HG03095 (cell line): ENCODE measurements around the gene PGBD4.

Experiments
- ATAC-seq: cut with Tn5 transposase; IDR thresholded peaks from one replicate; pipeline ENCODE4 v1.9.1; 2021; ENCODE audit warnings: moderate library complexity; ENCODE audit not compliant: unreplicated experiment

The PGBD4 gene

DNA sequence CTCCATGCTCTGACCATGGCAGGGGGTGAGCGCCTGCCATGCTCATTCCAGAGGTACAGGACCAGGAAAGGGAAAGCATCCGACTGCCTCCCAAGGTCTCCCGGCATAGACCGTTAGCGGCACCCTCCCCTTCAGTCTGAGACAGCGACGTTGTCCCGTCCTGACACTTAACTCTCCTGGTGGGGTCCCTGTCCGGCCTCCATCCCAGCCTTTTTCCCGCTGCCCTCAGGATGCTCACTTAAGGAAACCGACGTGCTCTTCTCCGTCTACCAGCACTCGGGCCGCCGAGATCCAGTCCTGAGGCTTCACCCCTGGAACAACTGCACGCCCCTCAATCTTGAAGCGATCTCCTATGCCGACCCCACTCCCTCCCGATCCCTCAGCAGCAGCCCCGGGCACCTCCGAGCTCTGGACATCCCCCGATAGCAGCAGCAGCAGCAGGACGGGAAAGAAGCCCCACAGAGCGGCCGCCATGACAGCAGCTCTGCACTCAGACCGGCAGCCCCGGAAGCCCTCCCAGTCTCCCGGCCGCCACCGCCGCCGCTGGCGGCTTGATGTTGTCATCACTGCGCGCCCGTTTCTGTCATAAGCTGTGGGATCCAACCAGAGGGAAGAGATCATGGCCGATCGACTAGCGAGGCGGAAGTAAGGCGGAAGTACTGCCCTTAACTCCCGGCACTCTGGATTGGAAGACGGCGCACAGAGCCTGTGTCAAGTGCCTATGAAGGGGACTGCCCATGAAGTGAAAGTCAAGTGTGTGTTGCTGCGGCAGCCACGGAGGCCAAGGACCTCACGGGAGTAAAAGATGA, at the start of gene PGBD4, which contains the start of gene EMC7:
TSS of gene PGBD4 (plus strand) at position 718 of the 809 bp plus-strand sequence. CDS start 449 bp downstream, outside the sequence.
TSS of gene EMC7 (minus strand) at position 497 of the 809 bp plus-strand sequence. CDS start at position 474, 23 bp downstream.
- peak; percentile 98 for ATAC-seq

DNA sequence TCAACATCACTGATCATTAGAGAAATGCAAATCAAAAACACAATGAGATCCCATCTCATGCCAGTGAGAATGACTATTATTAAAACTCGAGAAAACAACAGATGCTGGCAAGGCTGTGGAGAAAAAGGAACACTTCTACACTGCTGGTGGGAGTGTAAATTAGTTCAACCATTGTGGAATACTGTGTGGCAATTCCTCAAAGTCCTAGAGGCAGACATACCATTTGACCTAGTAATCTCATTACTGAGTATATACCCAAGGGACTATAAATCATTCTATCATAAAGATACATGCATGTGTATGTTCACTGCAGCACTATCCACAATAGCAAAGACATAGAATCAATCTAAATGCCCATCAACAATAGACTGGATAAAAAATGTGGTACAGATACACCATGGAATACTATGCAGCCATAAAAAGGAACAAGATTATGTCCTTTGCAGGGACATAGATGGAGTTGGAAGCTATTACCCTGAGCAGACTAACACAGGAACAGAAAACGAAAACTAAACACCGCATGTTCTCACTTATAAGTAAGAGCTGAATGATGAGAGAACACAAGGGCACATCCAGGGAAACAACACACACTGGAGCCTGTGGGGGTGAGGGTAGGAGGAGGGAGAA, 47.7 kb upstream of the PGBD4 start:
- ATAC-seq = no peak

DNA sequence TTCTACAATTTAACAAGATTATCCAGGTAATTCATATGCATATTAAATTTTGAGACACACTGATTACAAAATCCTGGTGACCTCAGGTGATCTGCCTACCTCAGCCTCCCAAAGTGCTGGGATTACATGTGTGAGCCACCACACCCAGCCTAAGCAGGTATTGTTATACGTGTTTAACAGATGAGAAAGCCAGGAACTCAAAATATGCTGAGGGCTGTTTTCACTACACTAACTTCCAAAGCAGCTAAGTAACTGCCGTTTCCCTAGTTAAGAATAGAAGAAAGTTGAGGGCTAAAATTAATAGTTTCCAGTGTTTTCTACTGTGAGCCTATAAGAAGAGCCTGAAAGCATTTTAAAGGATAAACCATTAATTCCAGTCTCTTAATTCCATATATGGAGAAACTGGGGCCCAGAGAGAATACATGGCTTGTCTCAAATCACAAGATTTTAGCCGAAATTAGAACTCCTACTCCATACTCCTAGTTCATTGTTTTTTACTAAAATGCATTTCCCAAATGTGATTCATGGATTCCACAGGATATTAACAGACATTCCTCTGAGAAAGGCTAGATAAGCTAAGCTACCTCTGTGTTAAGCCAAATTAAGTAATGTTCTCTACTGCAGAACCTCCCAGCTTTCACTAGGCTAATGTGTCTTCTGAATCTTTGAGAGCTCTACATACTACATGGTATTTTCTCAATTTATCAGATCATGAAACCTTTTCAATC, 45.9 kb upstream of the PGBD4 start:
- ATAC-seq = no peak

DNA sequence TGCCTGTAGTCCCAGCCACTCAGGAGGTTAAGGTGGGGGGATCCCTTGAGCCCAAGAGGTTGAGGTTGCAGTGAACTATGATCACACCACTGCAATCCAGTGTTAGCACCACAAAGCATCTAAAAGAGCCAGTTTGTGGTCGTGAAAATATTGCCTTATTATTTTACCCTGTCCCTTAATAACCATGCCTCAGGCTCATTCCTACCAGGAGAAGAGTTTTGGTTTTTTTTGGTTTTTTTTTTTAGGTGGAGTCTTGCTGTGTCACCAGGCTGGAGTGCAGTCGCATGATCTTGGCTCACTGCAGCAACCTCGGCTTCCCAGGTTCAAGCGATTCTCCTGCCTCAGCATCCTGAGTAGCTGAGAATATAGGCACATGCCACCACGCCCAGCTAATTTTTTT, 45.0 kb upstream of the PGBD4 start:
- no peak for ATAC-seq

DNA sequence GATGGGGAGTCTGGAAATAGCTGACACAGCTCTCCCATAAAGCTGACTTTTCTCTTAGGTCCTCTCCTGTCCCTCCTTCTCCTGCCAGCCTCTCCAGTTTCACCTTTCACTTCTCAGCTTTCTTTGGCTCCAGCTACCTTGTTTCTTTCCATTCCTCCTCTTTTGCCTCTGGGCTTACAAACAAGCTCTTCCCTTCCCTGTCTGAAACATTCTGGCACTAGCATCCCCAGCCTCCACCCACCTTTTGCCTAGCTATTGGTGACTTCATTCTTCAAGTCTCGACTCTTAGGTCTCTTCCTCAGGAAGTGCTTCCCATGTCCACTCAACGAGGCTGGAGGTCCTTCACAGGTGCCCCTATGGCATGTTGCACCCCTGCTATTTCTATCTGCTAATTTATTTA, 42.4 kb upstream of the PGBD4 start:
- ATAC-seq = no peak

DNA sequence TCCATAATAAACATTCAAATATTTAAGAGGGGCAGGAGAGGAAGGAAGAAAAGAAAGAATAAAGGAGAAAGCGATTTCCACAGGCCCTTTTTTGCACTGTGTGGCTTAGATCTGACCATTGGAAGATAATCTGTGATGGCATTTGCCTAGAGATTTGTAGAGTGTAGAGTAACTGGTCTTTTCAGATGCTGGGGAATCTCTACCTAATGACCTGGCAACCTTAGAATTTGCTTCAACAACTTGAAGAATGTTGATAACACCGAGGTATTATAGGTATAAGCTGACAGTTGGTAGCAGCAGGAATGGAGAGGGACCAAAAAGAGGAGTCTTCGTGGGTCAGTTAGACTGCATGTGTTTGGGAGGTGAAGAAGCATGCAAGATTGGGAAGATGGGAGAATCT, 41.9 kb upstream of the PGBD4 start:
- ATAC-seq = no peak

DNA sequence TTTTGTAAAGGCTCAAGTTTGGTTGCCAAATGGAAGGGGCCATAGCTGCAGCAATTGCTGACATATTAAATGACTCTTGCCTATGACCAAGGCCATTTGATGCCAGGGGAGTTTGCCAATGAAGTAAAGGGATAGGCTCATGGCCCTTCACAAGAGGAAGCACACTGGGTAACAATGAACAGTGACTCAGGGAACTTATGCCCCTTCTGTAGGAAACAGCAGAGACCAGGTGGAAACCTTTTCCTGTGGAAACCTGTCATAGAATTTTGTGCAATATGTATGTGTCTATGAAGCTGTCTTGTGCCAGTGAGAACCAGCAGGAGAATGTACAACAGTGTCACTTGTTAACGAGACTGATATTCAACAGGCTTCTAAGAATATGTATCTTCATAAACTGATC, 37.4 kb upstream of the PGBD4 start:
- no peak for ATAC-seq

DNA sequence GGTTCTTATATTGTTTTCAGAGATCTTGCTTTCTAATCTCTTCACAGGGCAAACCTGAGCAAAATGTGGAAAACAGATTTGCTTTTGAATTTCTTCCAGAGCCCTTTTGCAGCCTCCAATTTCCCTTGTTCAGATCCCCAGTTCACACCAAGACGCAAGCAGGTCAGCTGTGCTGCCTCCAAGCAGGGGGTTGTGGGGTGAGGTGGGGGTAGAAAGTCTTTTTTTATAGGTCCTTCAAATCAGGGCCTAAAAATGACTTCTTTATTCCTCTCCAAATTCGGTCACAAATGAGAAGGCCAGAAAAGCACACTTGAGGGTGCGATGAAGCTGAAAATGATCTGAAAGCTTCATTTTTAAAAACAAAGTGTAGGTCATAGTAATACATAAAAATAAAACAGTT, 36.6 kb upstream of the PGBD4 start:
- no peak for ATAC-seq

DNA sequence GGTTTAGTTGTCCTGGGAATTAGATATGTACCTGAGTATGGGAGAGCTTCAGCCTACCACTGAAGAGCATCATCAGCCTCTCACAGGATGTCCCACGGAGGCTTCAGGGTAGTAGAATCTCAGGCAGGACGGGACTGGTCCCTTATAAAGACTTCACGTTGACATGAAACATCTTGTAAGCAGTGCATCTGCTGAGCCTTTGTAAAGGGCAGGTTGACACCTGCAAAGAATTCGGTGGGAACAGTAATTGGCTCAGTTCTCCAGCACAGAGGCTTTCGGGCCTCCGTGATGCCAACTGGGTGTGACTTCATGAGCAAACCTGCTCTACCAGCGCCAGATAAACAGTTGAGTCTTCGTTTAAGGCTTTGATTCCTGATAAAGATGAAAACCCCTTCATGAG, 35.9 kb upstream of the PGBD4 start:
- no peak for ATAC-seq

DNA sequence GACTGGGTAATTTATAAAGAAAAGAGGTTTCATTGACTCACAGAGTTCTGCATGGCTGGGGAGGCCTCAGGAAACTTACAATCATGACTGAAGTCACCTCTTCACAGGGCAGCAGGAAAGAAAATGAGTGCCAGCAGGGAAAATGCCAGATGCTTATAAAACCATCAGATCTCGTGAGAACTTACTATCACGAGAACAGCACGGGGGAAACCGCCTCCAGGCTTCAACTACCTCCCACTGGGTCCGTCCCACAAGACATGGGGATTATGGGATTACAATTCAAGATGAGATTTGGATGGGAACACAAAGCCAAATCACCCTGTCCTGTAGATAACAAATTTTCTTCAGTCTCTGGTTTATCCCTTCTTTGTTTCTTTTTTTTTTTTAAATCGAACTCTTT, 31.9 kb upstream of the PGBD4 start:
- ATAC-seq = no peak

DNA sequence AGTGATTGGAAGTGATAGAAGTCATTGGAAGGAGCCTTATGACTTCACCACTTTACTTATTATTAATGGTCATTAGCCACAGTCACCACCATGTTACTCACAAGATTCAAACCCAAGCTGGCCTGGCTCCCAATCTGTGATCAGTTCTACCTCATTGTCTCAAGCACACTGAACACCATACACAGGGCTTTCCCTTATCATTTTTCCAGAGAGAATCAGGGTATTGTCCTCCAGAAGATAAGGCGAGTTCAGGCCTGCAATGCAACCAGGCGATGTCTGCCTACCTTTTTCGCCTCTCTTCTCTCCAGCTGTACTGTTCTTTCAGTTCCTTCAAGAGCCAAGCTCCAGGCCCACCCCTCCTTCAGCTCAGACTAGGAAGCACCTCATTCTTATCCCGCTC, 25.1 kb upstream of the PGBD4 start:
- ATAC-seq = no peak

DNA sequence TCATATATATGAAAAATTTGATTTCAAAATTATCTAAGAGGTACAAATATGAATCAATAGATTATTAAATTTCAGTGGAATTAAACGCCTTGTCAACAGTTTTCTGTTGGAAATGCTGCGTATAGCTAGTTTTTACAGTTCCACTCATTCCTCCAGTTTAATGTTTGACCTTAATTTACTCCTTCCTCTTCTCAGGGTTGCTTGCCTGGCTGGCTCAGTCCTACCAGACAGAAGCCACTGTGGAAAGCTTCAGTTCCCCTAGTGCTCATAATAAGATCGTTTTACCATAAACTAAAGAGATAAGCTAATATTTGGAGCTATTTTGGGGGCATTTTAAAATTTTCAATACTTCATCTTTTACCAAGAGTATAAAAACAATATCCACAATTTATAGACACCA, 23.0 kb upstream of the PGBD4 start:
- no peak for ATAC-seq

DNA sequence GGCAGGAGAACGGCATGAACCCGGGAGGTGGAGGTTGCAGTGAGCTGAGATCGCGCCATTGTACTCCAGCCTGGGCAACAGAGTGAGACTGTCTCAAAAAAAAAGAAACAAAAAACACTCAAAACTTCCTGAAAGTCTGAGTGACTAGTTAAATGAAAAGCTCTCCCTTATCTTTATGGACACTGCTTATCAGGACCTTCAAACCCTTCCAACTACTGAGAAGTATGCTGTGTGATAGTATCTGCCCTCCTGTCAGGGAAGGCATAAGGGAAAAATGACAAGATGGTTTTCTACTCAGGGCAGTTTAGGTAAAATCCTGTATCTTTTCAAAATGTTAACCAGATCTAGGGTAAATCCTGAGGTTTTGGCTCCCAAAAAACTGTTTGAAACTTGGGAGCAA, 22.0 kb upstream of the PGBD4 start:
- ATAC-seq = no peak

DNA sequence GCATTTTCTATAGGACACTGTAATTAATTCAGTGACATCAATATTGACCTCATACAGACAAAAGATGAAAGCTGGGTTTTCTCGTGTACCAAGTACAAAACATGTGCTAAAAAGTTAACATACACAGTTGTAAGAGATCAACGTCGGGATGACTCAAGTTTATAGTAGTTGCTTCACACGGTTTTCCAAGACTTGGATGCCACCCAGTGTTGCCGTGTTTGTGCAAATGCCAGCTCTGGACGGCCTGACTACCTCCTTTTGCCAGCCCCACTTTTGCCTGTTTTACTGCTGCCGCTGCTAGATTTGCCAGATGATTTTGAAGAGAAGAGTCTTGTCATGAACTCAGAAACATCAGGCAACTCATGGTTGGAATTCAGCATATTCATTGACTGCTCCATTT, 17.8 kb upstream of the PGBD4 start:
- no peak for ATAC-seq

DNA sequence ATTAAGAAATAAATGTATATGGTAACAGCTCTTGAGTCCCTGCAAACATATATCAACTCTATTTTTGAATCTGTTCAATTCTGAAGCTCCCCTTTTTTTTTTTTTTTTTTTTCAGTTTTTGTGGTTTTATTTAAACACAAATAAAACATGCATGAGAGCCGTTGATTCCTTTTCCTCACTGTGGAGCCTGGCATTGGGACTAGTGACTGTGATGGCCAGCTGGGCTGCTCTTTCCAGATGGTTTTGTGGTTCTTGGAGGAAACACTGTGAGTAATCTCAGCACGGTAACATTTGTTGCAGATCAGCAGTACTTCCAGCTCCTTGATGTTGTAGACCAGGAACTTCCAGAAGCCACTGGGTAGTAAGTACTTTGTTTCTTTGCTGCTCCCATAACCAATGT, 16.1 kb upstream of the PGBD4 start:
- ATAC-seq = no peak

DNA sequence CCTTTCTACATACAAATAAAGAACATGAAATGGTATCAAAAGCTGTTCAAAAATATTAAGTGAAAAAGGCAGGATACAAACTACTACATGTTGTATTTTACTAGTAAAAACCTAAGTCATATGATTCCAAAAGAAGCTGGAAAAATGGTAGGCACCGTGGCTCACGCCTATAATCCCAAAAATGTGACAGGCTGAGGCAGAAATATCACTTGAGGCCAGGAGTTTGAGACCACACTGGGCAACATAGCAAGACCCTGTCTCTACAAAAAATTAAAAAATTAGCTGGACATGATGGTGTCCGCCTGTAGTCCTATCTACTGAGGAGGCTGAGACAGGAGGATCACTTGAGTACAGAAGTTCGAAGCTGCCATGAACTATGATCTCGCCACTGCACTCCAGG, 2.0 kb upstream of the PGBD4 start:
- ATAC-seq = no peak

DNA sequence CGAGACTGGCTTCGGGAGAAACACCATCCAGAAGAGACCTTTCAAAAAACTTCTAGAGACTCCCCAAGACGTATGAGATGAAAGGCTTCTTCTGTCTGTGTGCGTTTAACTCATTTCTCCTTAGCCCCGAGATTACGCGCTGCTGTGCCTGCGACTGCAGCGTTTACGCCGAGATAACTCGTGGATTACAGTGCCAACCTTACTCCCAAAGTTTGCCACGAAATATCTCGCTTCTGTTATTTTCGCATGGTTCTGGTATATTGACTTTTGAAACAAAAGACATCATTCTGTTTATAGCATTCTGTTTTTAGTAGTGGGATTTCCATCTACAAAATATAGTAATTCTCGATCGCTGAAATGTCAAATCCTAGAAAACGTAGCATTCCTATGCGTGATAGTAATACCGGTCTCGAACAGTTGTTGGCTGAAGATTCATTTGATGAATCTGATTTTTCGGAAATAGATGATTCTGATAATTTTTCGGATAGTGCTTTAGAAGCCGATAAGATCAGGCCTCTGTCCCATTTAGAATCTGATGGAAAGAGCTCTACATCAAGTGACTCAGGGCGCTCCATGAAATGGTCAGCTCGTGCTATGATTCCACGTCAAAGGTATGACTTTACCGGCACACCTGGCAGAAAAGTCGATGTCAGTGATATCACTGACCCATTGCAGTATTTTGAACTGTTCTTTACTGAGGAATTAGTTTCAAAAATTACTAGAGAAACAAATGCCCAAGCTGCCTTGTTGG, 467 bp downstream of the PGBD4 start:
- no peak for ATAC-seq

DNA sequence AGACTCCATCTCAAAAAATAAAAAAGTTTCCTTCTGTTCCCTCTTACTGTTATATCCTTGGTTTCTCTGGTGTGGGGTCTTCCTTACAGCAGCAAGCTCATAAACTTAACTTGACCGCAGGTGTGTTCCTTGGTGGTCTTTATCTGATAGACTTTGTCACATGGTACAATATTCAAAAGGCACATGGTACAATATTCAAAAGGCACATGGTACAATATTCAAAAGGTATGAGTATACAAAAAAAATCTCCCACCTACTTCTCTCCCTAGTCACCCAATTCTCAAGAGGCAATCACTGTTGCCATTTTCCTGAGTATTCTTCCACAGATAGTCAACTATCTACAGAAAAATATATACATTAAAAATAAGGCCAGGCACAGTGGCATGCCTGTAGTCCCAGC, 4.5 kb downstream of the PGBD4 start:
- ATAC-seq = no peak

DNA sequence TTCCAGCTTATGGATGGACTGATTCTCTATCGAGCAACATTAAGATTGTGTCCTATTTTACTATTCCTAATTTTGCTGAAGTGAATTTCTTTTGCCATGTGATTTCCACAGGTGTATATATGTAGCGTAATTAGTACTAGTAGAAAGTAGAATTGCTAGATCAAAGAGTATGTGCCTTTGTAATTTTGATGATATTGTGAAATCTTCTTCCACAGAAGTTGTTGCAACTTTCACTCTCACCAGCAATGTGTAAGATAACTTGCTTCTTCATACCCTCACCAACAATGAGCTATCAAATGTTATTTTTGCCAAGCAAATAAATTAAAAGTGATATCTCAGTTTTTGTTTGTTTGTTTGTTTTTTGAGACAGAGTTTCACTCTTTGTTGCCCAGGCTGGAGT, 5.4 kb downstream of the PGBD4 start:
- no peak for ATAC-seq

DNA sequence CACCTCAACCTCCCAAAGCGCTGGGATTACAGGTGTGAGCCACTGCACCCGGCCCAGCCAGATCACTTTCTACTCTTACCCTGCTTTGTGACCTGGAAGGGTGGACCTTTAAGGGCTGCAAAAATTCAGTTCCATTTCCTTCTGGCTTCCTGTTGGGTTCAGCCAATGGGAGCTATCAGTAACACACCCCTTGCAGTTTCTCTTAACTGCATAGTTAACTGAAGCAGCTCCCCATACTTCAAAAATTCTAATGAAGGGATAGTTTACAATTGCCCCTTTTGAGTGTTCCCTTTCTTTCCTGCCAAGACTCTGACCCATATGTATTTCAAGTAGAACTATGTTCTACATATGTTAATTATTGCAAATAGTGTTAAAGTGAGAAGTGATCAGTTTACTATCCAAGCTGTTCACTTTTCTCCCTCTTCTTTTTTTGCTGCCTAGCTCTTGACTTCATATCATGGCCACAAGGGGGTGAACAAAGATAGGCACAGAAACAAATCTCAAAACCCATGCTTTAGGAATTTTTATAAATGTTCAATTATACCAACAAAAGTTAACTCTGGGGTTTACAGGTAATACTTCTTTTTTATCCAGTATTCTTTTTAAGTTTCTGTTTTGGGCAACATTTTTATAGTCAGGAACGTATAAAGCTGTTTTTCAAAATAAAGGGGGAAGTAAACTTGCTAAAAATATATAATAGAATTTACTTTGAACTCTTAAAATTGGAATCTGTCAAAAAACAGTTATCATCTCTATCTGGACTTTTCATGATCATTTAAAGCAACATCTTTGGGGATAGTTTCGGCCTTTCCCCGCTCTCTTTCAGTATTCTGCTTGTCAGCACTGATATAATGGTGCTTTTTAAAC, 8.1 kb downstream of the PGBD4 start:
- no peak for ATAC-seq
